HEK293 (cell line): ENCODE results near the gene ZBED1.

ENCODE experiments used
- ZNF350 ChIP-seq: fragments of 450-650 bp; formaldehyde crosslinking; IDR thresholded peaks from 2 replicates; pipeline ENCODE4 v1.5.0; 2017; ENCODE audit warnings: missing biosample characterization, mild to moderate bottlenecking, missing genetic modification characterization
- TF ChIP-seq, protein P1 (sequence below): fragments of 450-650 bp; formaldehyde crosslinking; IDR thresholded peaks from 2 replicates; pipeline ENCODE4 v1.5.1; 2016; ENCODE audit warnings: missing biosample characterization, missing genetic modification characterization

DNA sequence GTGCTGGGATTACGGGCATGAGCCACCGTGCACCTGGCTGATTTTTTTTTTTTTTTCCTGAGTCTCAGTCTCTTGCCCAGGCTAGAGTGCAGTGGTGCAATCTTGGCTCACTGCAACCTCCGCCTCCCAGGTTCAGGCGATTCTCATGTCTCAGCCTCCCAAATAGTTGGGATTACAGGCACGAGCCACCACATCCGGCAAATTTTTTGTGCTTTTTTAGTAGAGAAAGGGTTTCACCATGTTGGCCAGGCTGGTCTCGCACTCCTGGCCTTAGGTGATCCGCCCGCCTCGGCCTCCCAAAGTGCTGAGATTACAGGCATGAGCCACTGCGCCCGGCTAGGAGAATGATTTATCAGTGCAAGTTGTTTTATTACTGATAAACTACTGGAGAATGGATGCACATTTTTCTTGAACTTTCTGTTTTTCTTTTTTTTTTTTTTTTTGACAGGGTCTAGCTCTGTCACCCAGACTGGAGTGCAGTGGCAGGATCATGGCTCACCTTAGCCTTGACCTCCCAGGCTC lies 39.7 kb upstream of the ZBED1 start:
- TF ChIP-seq ZNF350: no peak
- TF ChIP-seq, protein P1, sequence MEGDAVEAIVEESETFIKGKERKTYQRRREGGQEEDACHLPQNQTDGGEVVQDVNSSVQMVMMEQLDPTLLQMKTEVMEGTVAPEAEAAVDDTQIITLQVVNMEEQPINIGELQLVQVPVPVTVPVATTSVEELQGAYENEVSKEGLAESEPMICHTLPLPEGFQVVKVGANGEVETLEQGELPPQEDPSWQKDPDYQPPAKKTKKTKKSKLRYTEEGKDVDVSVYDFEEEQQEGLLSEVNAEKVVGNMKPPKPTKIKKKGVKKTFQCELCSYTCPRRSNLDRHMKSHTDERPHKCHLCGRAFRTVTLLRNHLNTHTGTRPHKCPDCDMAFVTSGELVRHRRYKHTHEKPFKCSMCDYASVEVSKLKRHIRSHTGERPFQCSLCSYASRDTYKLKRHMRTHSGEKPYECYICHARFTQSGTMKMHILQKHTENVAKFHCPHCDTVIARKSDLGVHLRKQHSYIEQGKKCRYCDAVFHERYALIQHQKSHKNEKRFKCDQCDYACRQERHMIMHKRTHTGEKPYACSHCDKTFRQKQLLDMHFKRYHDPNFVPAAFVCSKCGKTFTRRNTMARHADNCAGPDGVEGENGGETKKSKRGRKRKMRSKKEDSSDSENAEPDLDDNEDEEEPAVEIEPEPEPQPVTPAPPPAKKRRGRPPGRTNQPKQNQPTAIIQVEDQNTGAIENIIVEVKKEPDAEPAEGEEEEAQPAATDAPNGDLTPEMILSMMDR (tag by site-specific recombination): no peak
